ENCODE measurements around the gene DMBX1. TPM values are rescaled to one million over a fixed set of nuclear protein-coding genes. Genes with fewer than 3 reads are reported as not detected.
A peak's percentile ranks its signal among the peaks of the same experiment; 100 is the strongest.

The DMBX1 gene
- total RNA-seq, 2 donors from 2014 or later = 5.7 to 16.6 TPM

DNA sequence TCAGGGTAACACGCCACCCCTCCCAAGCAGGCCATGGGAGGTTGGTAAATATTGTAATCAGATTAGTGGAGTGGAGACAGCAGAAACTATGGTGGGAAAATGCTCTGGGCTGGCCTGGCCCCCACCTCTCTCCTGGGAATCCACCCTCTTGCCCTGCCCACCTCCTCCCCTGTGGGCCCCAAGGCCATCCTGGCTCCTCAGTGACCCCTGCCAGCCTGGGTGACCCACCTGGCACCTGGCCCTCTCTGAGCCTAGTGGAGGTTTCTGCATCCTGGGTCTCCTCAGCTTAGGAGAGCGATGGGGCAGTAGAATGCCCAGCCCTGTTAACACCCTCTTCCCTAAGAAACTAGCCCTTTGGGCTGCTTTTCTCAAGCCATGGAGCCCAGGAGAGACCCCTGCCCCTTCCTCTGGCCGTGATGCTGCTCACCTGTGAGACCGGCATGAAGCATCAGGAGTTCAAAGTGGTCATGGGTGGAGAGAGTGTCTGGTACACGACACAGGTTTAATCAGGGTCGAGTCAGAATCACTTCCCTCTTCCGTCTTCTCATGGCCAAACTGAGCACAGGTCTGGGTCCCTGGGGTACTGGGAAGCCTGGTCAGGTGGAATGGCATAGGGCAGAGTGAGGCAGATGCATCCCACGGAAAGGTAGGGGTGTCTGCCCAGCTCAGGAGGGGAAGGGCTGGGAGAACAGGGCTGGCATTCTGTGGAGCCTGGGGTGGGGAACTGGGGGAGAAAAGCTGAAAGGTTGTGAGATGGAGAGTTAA, 10.7 kb upstream of the DMBX1 start:
- H3K4me1 ChIP-seq (ENCODE audit: control insufficient read depth, insufficient read depth, low read length) = peaks cover 21% of the 10 kb centered on the region
- H3K9me3 Mint-ChIP-seq = no peaks in the 10 kb centered on the region
- no peak for DNase-seq
- H3K4me3 Mint-ChIP-seq = no peak overlapping the region
- H3K4me3 ChIP-seq (ENCODE audit: low read length) = no peak overlapping the region
- no peak overlapping the region for H3K9ac ChIP-seq (ENCODE audit: extremely low read depth, low read length, poor library complexity, severe bottlenecking)
- H3K27ac ChIP-seq (ENCODE audit: low read depth, low read length) = no peak overlapping the region
- peaks cover 86% of the 10 kb centered on the region for H3K27me3 ChIP-seq (ENCODE audit: control insufficient read depth, insufficient read depth, low read length, poor library complexity, severe bottlenecking)
- H3K9me3 ChIP-seq (ENCODE audit: control insufficient read depth, low read length) = no peaks in the 10 kb centered on the region
- H3K36me3 ChIP-seq (ENCODE audit: control insufficient read depth, insufficient read depth, low read length) = no peaks in the 10 kb centered on the region
- TF ChIP-seq, protein P1, sequence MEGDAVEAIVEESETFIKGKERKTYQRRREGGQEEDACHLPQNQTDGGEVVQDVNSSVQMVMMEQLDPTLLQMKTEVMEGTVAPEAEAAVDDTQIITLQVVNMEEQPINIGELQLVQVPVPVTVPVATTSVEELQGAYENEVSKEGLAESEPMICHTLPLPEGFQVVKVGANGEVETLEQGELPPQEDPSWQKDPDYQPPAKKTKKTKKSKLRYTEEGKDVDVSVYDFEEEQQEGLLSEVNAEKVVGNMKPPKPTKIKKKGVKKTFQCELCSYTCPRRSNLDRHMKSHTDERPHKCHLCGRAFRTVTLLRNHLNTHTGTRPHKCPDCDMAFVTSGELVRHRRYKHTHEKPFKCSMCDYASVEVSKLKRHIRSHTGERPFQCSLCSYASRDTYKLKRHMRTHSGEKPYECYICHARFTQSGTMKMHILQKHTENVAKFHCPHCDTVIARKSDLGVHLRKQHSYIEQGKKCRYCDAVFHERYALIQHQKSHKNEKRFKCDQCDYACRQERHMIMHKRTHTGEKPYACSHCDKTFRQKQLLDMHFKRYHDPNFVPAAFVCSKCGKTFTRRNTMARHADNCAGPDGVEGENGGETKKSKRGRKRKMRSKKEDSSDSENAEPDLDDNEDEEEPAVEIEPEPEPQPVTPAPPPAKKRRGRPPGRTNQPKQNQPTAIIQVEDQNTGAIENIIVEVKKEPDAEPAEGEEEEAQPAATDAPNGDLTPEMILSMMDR (conservative IDR thresholded peaks at IDR 0.05) = no peak
- H3K4me1 Mint-ChIP-seq = peaks cover 38% of the 10 kb centered on the region
- H3K36me3 Mint-ChIP-seq (ENCODE audit: low read depth) = no peaks in the 10 kb centered on the region
- peaks cover 93% of the 10 kb centered on the region for H3K27me3 Mint-ChIP-seq (ENCODE audit: insufficient read depth)
- no peak overlapping the region for H3K27ac Mint-ChIP-seq
- WGBS, 2 experiments (ENCODE audit: insufficient coverage in 1 of 2, insufficient read length in 1 of 2) = 59 to 76% methylated on average over 3 to 8 of the region's 8 CpGs

DNA sequence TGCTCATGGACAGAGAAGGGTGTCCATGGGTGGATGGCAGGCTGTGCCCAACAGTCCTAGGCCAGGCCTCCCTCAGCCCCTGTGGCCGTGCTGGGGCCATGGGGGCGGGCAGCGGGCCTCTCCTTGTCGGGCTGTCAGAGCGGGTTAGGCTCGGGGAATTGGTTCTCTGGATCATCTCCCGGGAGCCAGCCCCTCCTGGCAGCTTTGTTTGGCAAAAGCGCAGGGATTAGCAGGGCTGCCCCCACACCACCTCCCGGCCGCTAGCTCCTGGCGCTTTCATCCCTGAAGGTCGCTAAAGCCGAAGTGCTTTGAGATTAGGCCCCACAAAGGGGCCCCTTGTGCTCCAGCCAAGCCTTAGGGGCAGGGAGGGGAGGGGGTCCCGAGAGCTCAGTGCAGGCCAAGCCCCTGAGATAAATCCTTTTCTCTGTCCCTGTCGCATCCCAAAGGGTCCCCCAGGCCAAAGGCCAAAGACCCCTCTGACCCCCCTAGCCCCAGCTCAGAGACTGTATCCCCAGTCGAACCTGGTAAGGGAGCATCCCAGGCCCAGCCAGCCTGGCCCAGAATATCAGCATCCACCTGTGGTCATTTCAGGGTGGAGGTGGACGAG, 9.8 kb upstream of the DMBX1 start:
- no peaks in the 10 kb centered on the region for H3K9me3 ChIP-seq (ENCODE audit: control insufficient read depth, low read length)
- H3K4me3 Mint-ChIP-seq = no peak overlapping the region
- DNase-seq = peak; percentile 65
- H3K4me1 ChIP-seq (ENCODE audit: control insufficient read depth, insufficient read depth, low read length) = peaks cover 21% of the 10 kb centered on the region
- H3K9me3 Mint-ChIP-seq = no peaks in the 10 kb centered on the region
- H3K27me3 ChIP-seq (ENCODE audit: control insufficient read depth, insufficient read depth, low read length, poor library complexity, severe bottlenecking) = peaks cover 86% of the 10 kb centered on the region
- H3K4me1 Mint-ChIP-seq = peaks cover 41% of the 10 kb centered on the region
- H3K4me3 ChIP-seq (ENCODE audit: low read length) = no peak overlapping the region
- TF ChIP-seq, protein P1 (conservative IDR thresholded peaks at IDR 0.05) = no peak
- H3K27me3 Mint-ChIP-seq (ENCODE audit: insufficient read depth) = peaks cover 93% of the 10 kb centered on the region
- H3K9ac ChIP-seq (ENCODE audit: extremely low read depth, low read length, poor library complexity, severe bottlenecking) = no peak overlapping the region
- no peak overlapping the region for H3K27ac ChIP-seq (ENCODE audit: low read depth, low read length)
- H3K36me3 ChIP-seq (ENCODE audit: control insufficient read depth, insufficient read depth, low read length) = no peaks in the 10 kb centered on the region
- WGBS, 2 experiments (ENCODE audit: insufficient coverage in 1 of 2, insufficient read length in 1 of 2) = 17 to 33% methylated on average over 3 to 17 of the region's 17 CpGs
- no peak overlapping the region for H3K27ac Mint-ChIP-seq
- no peaks in the 10 kb centered on the region for H3K36me3 Mint-ChIP-seq (ENCODE audit: low read depth)

DNA sequence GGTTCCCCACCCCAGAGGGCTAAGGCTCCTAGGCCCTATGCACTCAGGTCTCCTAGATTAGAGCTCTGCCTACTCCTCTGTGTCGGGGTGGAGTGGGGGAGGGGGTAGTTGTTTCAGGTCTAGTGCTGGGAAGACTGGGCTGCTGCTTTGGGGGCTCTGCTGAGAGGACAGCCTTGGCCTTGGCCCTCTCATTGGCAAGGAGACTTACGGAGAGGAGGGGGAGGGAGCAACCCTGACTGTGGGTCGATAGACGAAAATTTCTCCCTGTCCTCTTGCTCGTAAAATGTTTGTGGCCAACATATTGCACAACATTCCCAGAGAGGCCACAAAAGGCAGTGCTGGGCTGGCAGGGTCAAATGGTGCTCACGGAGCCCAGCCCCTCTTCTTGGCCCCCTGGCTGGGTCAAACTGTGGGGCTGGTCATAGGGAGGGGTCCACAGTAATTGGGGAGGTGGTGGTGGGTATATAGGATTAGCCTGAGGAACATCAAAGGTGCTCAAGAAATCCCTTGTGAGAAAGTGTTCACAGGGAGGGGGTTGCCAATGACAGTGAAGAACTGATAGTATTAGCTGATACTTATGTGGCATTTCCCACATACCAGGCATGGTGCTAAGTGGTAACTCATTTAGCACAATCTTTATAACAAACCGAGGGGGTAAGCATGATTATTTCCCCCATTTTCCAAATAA, 8.5 kb upstream of the DMBX1 start:
- DNase-seq = peak; percentile 59
- TF ChIP-seq, protein P1 (conservative IDR thresholded peaks at IDR 0.05) = no peak
- Histone ChIP-seq H3K36me3 (ENCODE audit: control insufficient read depth, insufficient read depth, low read length) (no peaks in the 10 kb centered on the region), H3K9ac (ENCODE audit: extremely low read depth, low read length, poor library complexity, severe bottlenecking) (no peak overlapping the region), H3K4me1 (ENCODE audit: control insufficient read depth, insufficient read depth, low read length) (peaks cover 21% of the 10 kb centered on the region), H3K27me3 (ENCODE audit: control insufficient read depth, insufficient read depth, low read length, poor library complexity, severe bottlenecking) (peaks cover 86% of the 10 kb centered on the region), H3K27ac (ENCODE audit: low read depth, low read length) (no peak overlapping the region), H3K4me3 (ENCODE audit: low read length) (no peak overlapping the region), H3K9me3 (ENCODE audit: control insufficient read depth, low read length) (no peaks in the 10 kb centered on the region)
- 59 to 73% methylated on average over 5 to 7 of the region's 7 CpGs for WGBS, 2 experiments (ENCODE audit: insufficient coverage in 1 of 2, insufficient read length in 1 of 2)
- Mint-ChIP-seq H3K4me3 (no peak overlapping the region), H3K27ac (no peak overlapping the region), H3K9me3 (no peaks in the 10 kb centered on the region), H3K27me3 (ENCODE audit: insufficient read depth) (peaks cover 92% of the 10 kb centered on the region), H3K4me1 (peaks cover 47% of the 10 kb centered on the region), H3K36me3 (ENCODE audit: low read depth) (no peaks in the 10 kb centered on the region)

Measured in endodermal cell (in vitro differentiated cells).